SHP77 (cell line): ENCODE measurements around the gene DUSP23.

Experiments
- DNase-seq, 2 experiments: peaks; one replicate each; lab custom pipeline; 2025; lab: John Stamatoyannopoulos, UW

Gene DUSP23

DNA sequence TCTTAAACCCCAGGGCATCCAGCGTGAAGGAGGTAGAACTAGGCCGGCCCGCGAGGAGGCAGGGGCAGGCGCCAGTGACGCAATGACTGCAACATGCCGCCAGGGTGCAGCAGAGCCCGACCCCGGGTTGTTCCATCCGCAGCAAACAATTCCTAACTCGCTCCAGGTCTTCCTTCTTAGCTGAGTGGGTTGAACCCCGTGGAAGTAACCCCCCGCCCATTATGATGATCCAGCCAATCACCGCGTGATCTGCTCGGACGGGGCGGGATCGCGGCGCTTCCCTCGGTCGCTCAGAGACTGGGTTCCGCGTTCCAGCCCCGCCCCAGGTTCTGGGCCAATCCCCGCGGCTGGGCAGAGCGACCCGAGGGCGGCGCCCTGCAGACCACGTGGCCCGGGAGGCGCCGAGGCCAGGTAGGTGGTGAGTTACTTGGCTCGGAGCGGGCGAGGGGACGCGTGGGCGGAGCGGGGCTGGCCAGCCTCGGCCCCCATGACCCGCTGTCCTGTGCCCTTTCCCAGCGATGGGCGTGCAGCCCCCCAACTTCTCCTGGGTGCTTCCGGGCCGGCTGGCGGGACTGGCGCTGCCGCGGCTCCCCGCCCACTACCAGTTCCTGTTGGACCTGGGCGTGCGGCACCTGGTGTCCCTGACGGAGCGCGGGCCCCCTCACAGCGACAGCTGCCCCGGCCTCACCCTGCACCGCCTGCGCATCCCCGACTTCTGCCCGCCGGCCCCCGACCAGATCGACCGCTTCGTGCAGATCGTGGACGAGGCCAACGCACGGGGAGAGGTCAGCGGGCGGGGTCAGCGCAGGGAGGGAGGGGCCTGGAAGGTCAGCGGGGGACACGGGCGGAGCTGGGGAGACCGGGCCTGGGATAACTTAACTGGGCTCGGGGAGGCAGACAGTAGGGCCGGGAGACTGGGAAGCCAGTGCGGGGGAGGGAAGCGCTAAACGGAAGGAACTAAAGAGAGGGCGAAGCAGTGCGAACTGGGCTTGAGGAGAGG lies at the start of gene DUSP23:
Gene DUSP23, plus strand, starts transcription at position 380 of the 1,000 bp plus-strand sequence. Its CDS starts 139 bp downstream, at position 519.
- DNase-seq, result peak; percentile 17 to 43

GRCh38 chr1:159737238-159737916 lies 43.4 kb upstream of the DUSP23 start:
- no peak for DNase-seq

DNA sequence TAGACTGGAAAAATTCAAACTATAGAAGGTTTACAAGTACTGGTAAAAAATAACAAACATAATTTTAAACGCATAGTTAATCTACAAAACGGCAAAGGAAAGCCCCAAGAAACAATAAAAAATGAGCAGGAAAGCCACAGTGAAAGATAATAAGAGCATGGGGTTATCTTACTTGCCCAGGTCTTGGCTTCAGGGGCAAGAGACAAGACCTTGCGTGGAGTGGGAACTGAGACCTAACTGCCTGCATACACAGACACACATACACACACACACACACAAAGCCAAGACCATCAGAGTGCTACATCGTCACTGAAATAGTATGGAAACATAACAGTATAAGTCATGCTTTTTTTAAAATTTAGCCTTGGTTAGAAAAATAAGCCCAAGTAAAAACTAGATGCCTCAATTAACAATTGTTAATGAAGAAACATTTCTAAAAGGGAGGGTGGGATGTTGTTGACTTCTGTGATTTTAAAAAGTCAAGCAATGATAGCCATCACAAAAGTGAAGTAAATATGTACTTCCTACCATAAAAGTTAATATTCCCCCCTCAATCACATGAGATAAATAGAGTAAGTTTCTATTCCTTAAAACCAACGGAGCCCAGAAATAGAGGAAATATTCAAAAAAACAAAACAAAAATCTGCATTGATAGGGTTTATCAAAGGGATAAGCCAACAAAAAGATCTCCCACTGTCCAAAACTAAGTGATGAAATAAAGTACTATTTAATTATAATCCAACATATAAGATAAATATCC lies 36.9 kb upstream of the DUSP23 start:
- no peak for DNase-seq

DNA sequence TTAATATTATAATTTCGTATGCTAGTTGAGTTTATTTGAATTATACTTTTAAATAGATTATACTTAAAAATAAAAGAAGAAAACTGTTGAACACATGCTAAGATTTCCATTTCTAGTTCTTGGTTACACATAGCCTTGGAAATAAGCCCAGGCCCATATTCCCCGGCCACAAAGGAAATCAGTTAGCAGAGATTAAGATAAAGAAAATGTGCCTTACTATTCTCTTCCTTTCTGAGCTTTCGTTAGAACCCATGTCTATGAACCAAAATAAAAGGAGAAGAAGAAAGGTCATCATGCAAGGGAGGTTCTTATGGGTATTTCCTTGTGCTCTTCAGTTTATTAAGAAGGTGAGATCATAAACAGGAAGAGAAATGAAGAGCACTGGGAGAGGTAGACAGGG lies 34.1 kb upstream of the DUSP23 start:
- DNase-seq, result no peak

DNA sequence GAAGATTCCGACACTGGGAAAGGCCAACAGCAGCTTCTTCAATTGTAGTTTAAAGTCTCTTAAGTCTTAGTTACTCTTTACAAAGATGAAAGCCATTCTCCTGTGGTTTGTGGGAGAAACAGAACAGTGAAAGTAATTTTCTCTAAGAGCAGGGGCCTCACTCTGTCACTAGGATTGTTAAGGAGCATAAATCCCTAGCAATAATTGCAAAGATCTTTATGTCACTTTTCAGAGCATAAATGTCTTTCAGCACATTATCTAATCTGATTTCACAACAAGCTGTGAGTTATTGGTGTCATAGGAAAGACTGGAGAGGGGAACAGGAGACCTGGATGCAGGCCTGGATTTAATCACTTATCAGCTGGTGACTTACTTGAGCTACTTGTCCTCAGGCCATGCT lies 32.4 kb upstream of the DUSP23 start:
- no peak for DNase-seq

DNA sequence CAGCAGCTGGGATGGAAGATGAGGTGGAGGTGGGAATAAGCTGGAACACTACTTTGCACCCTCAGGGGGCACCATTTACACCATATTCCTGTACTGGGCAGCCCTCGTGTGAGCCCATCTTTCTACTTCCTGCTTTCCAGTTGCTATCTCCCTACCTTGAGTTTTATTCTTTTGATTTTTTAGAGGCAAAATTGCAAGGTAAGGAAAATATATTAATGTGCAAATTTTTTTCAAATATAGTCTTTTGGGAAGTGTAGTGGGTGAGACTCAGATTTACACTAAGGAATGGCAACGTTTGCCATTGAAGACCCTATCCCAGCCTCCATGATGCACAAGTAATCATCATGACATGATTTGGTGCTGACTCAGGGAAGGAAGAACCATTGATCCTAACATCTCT lies 31.1 kb upstream of the DUSP23 start:
- DNase-seq, result no peak

- DNase-seq, result no peak
Observed at GRCh38 chr1:159750621-159751020, 30.1 kb upstream of the DUSP23 start.

DNA sequence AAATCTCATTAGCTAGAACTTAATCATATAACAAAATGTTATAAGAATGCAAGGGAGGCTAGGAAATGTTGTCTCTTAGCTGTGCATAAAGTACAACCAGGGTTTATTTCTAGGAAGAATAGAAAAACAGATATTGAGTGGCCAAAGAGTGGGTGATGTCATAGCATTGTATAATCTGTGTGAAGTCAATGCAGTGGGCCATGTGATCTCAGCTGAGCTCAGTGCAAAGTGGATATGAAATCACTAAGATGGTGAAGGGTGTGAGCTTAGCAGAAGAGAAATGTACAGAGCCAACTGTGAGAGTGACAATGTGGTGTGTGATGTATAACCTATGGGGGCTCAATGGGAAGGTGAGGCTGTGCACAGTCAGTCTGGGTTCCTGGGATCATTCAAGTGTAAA lies 29.7 kb upstream of the DUSP23 start:
- DNase-seq, result no peak

DNA sequence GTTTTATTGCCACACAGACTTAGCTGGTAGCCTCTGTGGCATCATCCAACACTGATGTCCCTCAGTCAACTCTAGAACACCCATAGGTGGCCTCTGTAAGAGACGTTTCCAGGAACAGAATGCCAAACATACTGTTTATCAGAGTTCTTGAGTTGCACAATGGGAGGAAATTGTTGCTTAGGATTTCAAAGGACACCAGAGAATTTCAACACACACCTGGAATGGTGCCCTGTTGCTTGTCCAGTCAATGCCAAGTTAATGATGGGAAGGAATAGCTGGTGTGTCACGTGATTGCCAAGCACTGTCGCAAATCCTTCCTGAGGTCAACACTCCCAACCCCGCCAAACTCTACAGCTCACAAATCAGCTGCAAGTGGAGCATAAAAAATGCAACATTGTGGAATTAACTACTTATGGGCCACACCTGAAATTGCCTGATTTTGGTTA lies 28.6 kb upstream of the DUSP23 start:
- no peak for DNase-seq

GRCh38 chr1:159753386-159753785 lies 27.4 kb upstream of the DUSP23 start:
- no peak for DNase-seq

GRCh38 chr1:159755451-159756007 lies 25.2 kb upstream of the DUSP23 start:
- DNase-seq, result no peak

DNA sequence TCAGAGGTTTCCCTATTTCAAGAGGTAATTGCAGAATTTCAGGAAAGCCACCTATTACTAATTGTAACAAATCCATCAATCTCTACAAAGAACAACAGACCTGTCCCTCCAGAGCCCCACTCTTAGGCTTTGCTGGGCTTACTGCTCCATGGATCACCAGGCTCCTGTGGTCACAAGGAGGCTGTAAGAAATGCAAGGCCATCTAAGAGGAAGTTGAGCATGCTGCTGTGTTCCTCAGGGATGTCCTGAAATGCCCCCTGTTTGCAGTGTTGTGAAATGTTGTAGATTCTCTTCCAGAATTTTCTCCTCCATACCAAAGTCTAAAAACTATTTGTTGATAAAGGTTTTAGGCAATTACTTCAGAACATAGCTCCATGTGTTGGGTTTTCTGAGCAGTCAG lies 24.4 kb upstream of the DUSP23 start:
- DNase-seq, result no peak

GRCh38 chr1:159763686-159764085 lies 17.1 kb upstream of the DUSP23 start:
- no peak for DNase-seq

- DNase-seq, result no peak
Observed at GRCh38 chr1:159765806-159766205, 15.0 kb upstream of the DUSP23 start.

DNA sequence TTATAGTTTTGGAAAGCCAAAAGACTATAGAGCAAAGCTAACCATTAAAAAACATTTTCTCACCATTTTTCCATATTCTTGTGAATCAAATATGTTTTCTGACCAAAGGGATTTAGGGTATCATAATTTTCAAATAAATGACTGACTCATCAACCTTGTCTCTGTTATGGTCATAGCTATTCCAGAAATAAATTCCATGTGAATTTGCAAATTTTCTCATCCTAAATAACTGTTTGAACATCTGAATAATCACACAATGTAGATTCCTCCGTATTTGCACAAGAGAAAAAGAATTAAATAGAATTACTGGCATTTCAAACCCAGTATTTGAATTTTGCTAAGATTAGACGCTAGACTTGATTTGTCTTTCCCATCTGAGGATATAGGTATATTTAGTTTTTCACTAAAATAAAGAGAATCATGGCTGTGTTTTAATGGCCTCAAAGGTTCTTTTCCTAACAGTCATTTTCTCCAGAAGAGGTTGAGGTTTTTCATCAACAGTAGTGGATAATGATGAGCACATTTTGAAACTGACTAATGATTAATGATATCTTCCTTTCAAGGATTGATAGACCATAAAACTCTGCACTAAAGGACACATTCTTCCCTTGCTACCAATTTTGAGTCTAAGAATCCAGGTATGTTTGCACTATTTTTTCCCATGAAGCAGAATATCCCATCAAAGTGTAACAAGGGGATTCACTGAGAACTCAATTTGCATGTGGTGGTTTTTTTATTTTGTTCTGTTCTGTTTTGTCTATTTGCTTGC lies 9.5 kb upstream of the DUSP23 start:
- DNase-seq, result no peak

DNA sequence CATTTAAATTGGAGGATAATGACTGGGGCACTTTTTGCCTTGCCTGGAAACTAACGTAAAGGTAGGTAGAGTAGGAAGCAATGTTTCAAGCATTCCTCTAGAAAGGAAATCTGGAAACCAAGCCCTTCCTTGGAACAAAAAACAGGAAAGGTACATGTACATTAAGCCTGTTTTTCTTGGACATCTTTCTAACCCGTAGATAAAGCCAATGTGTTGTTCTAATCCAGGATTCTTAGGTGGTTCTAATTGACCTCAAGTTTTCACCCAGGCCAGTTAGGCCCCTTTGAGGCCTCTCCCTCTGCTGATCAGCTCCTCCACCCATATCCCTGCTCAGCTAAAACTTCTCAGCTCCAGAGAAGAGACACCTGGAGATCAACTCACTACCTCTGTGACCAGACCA lies 6.3 kb upstream of the DUSP23 start:
- DNase-seq, result no peak

DNA sequence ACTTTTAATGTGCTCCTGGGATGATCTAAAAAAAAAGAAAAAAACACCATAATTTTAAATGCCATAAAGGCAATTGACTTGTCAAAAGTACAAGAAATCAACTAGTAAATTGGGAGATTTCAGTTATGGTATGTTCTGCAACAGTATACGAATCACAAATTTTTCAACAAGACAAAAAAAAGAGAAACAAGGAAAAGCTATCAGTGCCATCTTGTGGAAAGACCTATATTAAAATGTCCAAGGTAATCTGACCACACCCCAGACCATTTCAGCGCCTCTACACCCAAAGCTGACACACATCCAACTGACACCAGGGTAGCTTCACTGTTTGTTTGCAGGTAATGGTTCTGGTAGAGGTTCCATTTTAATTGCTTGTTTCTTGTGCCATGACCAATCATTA lies 5.0 kb upstream of the DUSP23 start:
- no peak for DNase-seq

DNA sequence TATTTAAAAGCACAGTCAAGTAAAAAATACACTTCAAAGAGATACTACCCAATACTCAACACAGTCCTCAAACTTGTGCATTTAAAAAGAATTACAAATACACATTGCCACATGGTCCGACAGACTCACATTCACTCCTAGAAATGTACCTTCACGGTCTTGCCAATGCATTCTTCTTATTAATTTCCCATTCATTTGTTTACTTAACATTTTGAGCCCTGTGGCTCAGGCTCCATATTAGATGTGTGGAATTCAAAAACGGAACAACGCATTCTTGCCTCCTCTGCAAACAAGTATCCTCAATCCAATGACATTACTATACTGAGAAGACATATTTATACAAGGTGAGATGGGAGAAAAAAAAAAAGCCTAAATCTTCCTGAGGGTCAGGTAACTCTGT lies 2.5 kb upstream of the DUSP23 start:
- no peak for DNase-seq

DNA sequence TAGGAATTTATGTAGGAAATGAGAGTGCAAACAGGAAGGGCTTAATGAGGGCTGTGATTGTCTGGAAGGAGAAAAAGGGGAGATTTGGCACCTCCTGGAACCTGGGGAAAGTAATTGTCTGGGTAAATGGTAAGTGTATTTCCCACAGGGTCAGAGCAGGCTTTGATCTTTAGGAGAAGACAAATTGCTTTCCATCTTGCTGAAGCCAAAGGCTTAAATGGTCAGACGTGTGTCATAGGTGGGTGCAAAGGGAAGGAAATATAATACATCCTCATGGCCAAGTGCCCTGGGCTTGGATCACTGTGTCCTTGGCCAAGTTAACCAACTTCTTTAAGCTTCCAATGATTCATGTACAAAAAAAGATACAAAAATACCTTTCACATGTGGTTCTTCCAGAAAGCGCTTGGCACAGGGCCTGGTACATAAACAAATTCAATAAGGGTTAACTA lies 1.3 kb upstream of the DUSP23 start:
- DNase-seq, result no peak

- no peak for DNase-seq
Observed at GRCh38 chr1:159781992-159782391, 1.2 kb downstream of the DUSP23 start.

DNA sequence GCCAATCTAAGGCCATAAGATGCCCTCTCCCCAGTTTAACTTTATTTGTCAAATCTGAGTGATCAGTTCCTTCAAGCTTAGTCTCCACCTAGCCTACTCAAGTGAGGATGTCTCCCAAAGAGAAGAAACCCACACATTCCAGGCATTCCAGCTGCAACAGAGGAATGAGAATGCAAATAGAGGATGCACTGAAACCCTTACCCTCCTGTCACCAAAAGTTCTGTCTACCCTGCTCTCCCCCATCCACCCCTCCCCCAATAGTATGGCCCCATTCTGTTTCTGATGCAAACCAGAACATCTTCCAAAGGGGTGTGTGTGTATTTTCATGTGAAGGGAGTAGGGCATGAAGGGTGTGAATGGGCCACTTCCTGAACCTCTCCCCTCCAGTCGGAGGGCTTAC lies 3.0 kb downstream of the DUSP23 start:
- no peak for DNase-seq
